Panc1 (cell line): ENCODE measurements around the gene OR5A2.

Experiments used
- SIN3A ChIP-seq: IDR thresholded peaks from 2 replicates; pipeline ENCODE4 v1.6.1; 2012; ENCODE audit warnings: low read depth, mild to moderate bottlenecking, low read length, moderate library complexity, borderline replicate concordance; ENCODE audit not compliant: insufficient read depth
- TCF7L2 ChIP-seq: IDR thresholded peaks from 2 replicates; pipeline ENCODE4 v1.6.1; 2011; ENCODE audit warnings: mild to moderate bottlenecking, low read depth, low read length, inconsistent platforms
- TF ChIP-seq, protein P1 (sequence below): fragments of 450-650 bp; IDR thresholded peaks from 2 replicates; pipeline ENCODE4 v1.5.1; 2017; ENCODE audit warnings: mild to moderate bottlenecking
- TF ChIP-seq, protein P2 (sequence below), 2 experiments: IDR thresholded peaks; 2 replicates each; pipeline ENCODE4 v1.6.1; 2011 to 2012; ENCODE audit warnings: low read depth in 2 of 2, control low read depth in 1 of 2, low read length in 1 of 2, mild to moderate bottlenecking in 1 of 2, moderate library complexity in 1 of 2; ENCODE audit not compliant: insufficient read depth in 1 of 2

- TF ChIP-seq, protein P1, sequence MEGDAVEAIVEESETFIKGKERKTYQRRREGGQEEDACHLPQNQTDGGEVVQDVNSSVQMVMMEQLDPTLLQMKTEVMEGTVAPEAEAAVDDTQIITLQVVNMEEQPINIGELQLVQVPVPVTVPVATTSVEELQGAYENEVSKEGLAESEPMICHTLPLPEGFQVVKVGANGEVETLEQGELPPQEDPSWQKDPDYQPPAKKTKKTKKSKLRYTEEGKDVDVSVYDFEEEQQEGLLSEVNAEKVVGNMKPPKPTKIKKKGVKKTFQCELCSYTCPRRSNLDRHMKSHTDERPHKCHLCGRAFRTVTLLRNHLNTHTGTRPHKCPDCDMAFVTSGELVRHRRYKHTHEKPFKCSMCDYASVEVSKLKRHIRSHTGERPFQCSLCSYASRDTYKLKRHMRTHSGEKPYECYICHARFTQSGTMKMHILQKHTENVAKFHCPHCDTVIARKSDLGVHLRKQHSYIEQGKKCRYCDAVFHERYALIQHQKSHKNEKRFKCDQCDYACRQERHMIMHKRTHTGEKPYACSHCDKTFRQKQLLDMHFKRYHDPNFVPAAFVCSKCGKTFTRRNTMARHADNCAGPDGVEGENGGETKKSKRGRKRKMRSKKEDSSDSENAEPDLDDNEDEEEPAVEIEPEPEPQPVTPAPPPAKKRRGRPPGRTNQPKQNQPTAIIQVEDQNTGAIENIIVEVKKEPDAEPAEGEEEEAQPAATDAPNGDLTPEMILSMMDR: no peak
- TF ChIP-seq TCF7L2 (no peak), SIN3A (no peak)
- TF ChIP-seq, protein P2, sequence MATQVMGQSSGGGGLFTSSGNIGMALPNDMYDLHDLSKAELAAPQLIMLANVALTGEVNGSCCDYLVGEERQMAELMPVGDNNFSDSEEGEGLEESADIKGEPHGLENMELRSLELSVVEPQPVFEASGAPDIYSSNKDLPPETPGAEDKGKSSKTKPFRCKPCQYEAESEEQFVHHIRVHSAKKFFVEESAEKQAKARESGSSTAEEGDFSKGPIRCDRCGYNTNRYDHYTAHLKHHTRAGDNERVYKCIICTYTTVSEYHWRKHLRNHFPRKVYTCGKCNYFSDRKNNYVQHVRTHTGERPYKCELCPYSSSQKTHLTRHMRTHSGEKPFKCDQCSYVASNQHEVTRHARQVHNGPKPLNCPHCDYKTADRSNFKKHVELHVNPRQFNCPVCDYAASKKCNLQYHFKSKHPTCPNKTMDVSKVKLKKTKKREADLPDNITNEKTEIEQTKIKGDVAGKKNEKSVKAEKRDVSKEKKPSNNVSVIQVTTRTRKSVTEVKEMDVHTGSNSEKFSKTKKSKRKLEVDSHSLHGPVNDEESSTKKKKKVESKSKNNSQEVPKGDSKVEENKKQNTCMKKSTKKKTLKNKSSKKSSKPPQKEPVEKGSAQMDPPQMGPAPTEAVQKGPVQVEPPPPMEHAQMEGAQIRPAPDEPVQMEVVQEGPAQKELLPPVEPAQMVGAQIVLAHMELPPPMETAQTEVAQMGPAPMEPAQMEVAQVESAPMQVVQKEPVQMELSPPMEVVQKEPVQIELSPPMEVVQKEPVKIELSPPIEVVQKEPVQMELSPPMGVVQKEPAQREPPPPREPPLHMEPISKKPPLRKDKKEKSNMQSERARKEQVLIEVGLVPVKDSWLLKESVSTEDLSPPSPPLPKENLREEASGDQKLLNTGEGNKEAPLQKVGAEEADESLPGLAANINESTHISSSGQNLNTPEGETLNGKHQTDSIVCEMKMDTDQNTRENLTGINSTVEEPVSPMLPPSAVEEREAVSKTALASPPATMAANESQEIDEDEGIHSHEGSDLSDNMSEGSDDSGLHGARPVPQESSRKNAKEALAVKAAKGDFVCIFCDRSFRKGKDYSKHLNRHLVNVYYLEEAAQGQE (IDR thresholded peaks at IDR 0.05; ENCODE audit: insufficient read depth in 1 of 2, low read depth in 2 of 2, low read length in 1 of 2): no peak
Measured at GRCh38 chr11:59436169-59436568, 10.0 kb upstream of the OR5A2 start, which contains the start of gene OR5A1.
